MCF 10A (cell line): ENCODE results near the gene AGAP1. TPM values are rescaled to one million over a fixed set of nuclear protein-coding genes. Genes with fewer than 3 reads are reported as not detected.

ENCODE experiments used
- BruUV-seq: library from RNA; stranded (reverse); fragments of 400-500 nt; replicated peaks from 2 replicates; lab custom pipeline; 2021; lab: Mats Ljungman, UMichigan
- CTCF ChIA-PET: fragments of 300-600 bp; sonication (Branson Sonifier 250); formaldehyde crosslinking; extraction: SDS; loops from one replicate; lab custom pipeline; 2021; ENCODE audit warnings: antibody characterized with exemption, inconsistent platforms; lab: Yijun Ruan, JAX
- POLR2A ChIA-PET: fragments of 300-600, 350-650 bp; sonication (Branson Sonifier 250); formaldehyde crosslinking; extraction: SDS; loops from one replicate; lab custom pipeline; 2020; ENCODE audit warnings: antibody characterized with exemption, inconsistent platforms; lab: Yijun Ruan, JAX
- DNase-seq: peaks from one replicate; pipeline ENCODE4 v3.0.0-alpha.2; 2018; ENCODE audit not compliant: unreplicated experiment
- H3K27ac Mint-ChIP-seq: one replicate; pipeline ENCODE4 v1.8.0; 2022; ENCODE audit warnings: mild to moderate bottlenecking, low read depth, mixed read lengths; ENCODE audit not compliant: unreplicated experiment
- H3K27me3 Mint-ChIP-seq: one replicate; pipeline ENCODE4 v1.8.0; 2022; ENCODE audit warnings: mixed read lengths; ENCODE audit not compliant: insufficient read depth, unreplicated experiment
- H3K36me3 Mint-ChIP-seq: one replicate; pipeline ENCODE4 v1.8.0; 2022; ENCODE audit warnings: mild to moderate bottlenecking, moderate library complexity, mixed read lengths; ENCODE audit not compliant: insufficient read depth, unreplicated experiment
- H3K4me1 Mint-ChIP-seq: one replicate; pipeline ENCODE4 v1.8.0; 2022; ENCODE audit warnings: mixed read lengths; ENCODE audit not compliant: insufficient read depth, unreplicated experiment
- H3K4me3 Mint-ChIP-seq: one replicate; pipeline ENCODE4 v1.8.0; 2022; ENCODE audit warnings: mild to moderate bottlenecking, moderate library complexity, mixed read lengths; ENCODE audit not compliant: unreplicated experiment
- H3K9me3 Mint-ChIP-seq: one replicate; pipeline ENCODE4 v1.8.0; 2022; ENCODE audit warnings: mixed read lengths; ENCODE audit not compliant: unreplicated experiment
- CTCF ChIP-seq: fragments of 200-600 bp; IDR thresholded peaks from one replicate; pipeline ENCODE4 v1.8.0; 2022; ENCODE audit warnings: antibody characterized with exemption, mild to moderate bottlenecking; ENCODE audit not compliant: unreplicated experiment
- intact Hi-C: fragments of 100-400 bp; cut with micrococcal nuclease; formaldehyde crosslinking; loops from 2 replicates; pipeline ENCODE4 v1.14.1; 2022
- total RNA-seq: library from RNA; stranded (reverse); gene quantifications from 2 replicates; pipeline ENCODE4 v1.2.3, GENCODE V29; 2022

AGAP1 gene
- total RNA-seq, 1 experiment from 2014 or later, result 41.3 TPM

DNA sequence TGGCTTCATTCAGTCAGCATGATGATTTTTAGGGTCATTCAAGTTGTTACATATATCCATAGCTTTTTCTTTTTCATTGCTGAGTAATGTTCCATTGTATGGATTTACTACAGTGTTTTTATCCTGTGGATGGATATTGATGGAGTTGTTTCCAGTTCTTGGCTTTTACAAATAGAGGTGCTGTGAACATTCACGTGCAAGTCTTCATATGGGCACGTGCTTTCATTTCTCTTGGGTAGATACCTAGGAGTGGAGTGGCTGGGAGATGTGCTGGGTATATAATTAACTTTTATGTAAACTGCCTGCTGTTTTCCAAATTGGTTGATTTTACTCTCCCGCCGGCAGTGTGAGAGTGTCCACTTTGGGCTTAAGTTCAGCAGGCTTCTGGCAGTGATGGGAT, 16.5 kb downstream of the AGAP1 start:
- no TSS peak for BruUV-seq
- DNase-seq, result no peak
- no peak for TF ChIP-seq CTCF
- ChIA-PET CTCF (no interaction called here), POLR2A (interaction anchor here (0.6 kb wide), 1 partner anchor 167 kb away, joined by 3 read pairs; no protein-coding TSS in a partner anchor)
- intact Hi-C loops, result no loop called here
- Mint-ChIP-seq H3K27ac (no peak overlapping the region), H3K4me3 (no peak overlapping the region), H3K36me3 (no peaks in the 10 kb centered on the region), H3K9me3 (no peaks in the 10 kb centered on the region), H3K4me1 (peaks cover 9% of the 10 kb centered on the region), H3K27me3 (no peaks in the 10 kb centered on the region)

GRCh38 chr2:235511187-235511661, 17.4 kb downstream of the AGAP1 start:
- Mint-ChIP-seq H3K27ac (no peak overlapping the region), H3K4me1 (peaks cover 4% of the 10 kb centered on the region), H3K9me3 (no peaks in the 10 kb centered on the region), H3K27me3 (no peaks in the 10 kb centered on the region), H3K36me3 (no peaks in the 10 kb centered on the region), H3K4me3 (no peak overlapping the region)
- BruUV-seq, result no TSS peak
- ChIA-PET POLR2A (interaction anchor here (0.6 to 1.2 kb wide), 6 partner anchors 10 to 244 kb away, joined by 3 to 9 read pairs (median 3); no protein-coding TSS in a partner anchor), CTCF (interaction anchor here (0.9 kb wide), 1 partner anchor 47 kb away, joined by 5 read pairs; no protein-coding TSS in a partner anchor)
- intact Hi-C loops, result no loop called here
- TF ChIP-seq CTCF, result no peak
- DNase-seq, result peak; percentile 85

DNA sequence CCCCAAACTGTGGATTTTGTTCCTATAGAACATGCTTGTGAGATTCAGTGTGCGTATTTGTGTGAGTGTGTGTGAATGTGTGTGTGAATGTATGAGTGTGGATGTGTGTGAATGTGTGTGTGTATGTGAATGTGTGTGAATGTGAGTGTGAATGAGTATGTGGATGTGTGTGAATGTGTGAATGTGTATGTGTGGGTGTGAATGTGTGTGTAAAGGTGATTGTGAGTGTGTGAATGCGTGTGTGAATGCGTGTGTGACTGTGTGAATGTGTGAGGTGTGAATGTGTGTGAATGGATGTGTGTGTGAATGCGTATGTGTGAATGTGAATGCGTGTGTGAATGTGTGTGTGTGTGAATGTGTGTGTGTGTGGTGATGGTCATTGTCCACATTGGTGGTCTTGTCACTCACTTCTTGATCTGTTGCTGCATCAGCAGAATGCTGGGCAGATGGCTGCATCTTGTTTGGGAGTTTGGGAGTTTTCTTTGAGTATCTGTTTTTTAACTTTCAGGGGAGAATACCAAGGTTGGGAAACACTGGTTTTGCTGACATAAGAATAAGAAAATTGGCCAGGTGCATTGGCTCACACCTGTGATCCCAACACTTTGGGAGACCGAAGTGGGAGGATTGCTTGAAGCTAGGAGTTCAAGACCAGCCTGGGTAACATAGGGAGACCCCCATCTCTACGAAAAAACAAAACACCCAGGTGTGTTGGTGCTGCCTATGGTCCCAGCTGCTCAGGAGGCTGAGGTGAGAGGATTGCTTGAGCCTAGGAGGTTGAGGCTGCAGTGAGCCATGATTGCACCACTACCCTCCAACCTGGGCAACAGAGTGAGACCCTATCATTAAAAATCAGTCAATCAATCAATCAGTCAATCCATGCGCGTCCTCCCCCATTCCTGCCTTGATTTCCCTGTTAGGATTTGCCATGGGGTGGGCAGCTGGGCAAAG, 18.2 kb downstream of the AGAP1 start:
- DNase-seq, result peak; percentile 17
- CTCF ChIA-PET, result interaction anchor here (0.6 to 0.7 kb wide), 2 partner anchors 14 to 850 kb away, joined by 3 to 4 read pairs; no protein-coding TSS in a partner anchor
- intact Hi-C loops, result no loop called here
- no peak for TF ChIP-seq CTCF
- no peak overlapping the region for H3K27ac Mint-ChIP-seq
- no peaks in the 10 kb centered on the region for H3K36me3 Mint-ChIP-seq
- no peaks in the 10 kb centered on the region for H3K27me3 Mint-ChIP-seq
- no peaks in the 10 kb centered on the region for H3K4me1 Mint-ChIP-seq
- BruUV-seq, result no TSS peak
- no peak overlapping the region for H3K4me3 Mint-ChIP-seq
- POLR2A ChIA-PET, result interaction anchor here (0.6 to 1.2 kb wide), 6 partner anchors 11 to 245 kb away, joined by 3 to 9 read pairs (median 3); no protein-coding TSS in a partner anchor
- H3K9me3 Mint-ChIP-seq, result no peaks in the 10 kb centered on the region

DNA sequence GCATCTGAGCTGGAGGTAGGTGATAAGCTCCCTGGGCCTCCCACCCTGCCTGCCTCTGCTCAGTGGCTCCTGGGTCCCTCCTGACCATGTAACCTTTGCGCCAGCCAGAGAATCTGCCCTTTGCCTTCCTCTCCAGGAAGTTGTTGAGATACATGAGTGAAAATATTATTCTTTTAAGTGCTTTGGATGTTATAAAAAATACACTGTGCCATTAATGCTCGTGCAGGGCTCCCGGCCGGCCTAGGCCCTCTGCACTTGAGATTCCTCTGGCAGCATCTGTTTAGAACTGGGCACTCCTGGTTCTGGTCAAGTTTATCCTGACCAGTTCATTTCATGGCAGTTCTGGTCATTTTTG, 18.8 kb downstream of the AGAP1 start:
- H3K4me1 Mint-ChIP-seq, result no peaks in the 10 kb centered on the region
- POLR2A ChIA-PET, result no interaction called here
- no peak for DNase-seq
- no peak overlapping the region for H3K4me3 Mint-ChIP-seq
- H3K27ac Mint-ChIP-seq, result no peak overlapping the region
- CTCF ChIA-PET, result interaction anchor here (0.6 to 0.7 kb wide), 2 partner anchors 15 to 850 kb away, joined by 3 to 4 read pairs; no protein-coding TSS in a partner anchor
- no peaks in the 10 kb centered on the region for H3K9me3 Mint-ChIP-seq
- no TSS peak for BruUV-seq
- intact Hi-C loops, result no loop called here
- TF ChIP-seq CTCF, result no peak
- H3K27me3 Mint-ChIP-seq, result no peaks in the 10 kb centered on the region
- no peaks in the 10 kb centered on the region for H3K36me3 Mint-ChIP-seq
